HFFc6 (cell line): ENCODE data around the gene NKX2-3. TPM values are rescaled to one million over a fixed set of nuclear protein-coding genes. Genes with fewer than 3 reads are reported as not detected.

ENCODE experiments used
- DNase-seq: peaks from one replicate; pipeline ENCODE4 v3.0.0-alpha.2; 2018
- H3K27ac Mint-ChIP-seq: 2 replicates; pipeline ENCODE4 v1.8.0; 2020; ENCODE audit warnings: mild to moderate bottlenecking, mixed read lengths
- H3K27me3 Mint-ChIP-seq: 2 replicates; pipeline ENCODE4 v1.8.0; 2021; ENCODE audit warnings: mild to moderate bottlenecking, moderate library complexity, mixed read lengths; ENCODE audit not compliant: insufficient read depth
- H3K36me3 Mint-ChIP-seq: 2 replicates; pipeline ENCODE4 v1.8.0; 2021; ENCODE audit warnings: low read depth, mixed read lengths
- H3K4me1 Mint-ChIP-seq: 2 replicates; pipeline ENCODE4 v1.8.0; 2020; ENCODE audit warnings: low read depth, mixed read lengths
- H3K4me3 Mint-ChIP-seq: 2 replicates; pipeline ENCODE4 v1.8.0; 2020; ENCODE audit warnings: mild to moderate bottlenecking, moderate library complexity, mixed read lengths
- H3K9me3 Mint-ChIP-seq: 2 replicates; pipeline ENCODE4 v1.8.0; 2020; ENCODE audit warnings: mild to moderate bottlenecking, mixed read lengths
- long read RNA-seq: library from polyadenylated mRNA; unstranded; transcript quantifications from one replicate; pipeline ENCODE4 v2.0.0, GENCODE V29; 2019
- total RNA-seq, 6 experiments: library from RNA; stranded (reverse); fragmentation: NEBNext Ultra II Directional; extraction: Animal tissue kit (Norgen Biotek cat#: 25700); gene quantifications; 2 replicates in 1 of 6; 3 replicates in 5 of 6; pipeline ENCODE4 v1.2.3, GENCODE V29; 2021
- TF ChIP-seq, protein P1 (sequence below): fragments of 200-600 bp; sonication (generic); IDR thresholded peaks from 2 replicates; pipeline ENCODE4 v1.5.0; 2021; ENCODE audit warnings: antibody characterized with exemption, mild to moderate bottlenecking

NKX2-3 gene
- total RNA-seq, result not detected
- long read RNA-seq, result 0 reads

GRCh38 chr10:99532687-99533495 lies at the start of gene NKX2-3:
NKX2-3 (plus strand) TSS chr10:99532942; CDS start chr10:99533132, 190 bp downstream.
- Mint-ChIP-seq H3K4me1 (peaks cover 27% of the 10 kb centered on the region), H3K27me3 (peaks cover 88% of the 10 kb centered on the region), H3K27ac (no peak within 1 kb of the TSS), H3K9me3 (peaks cover 4% of the 10 kb centered on the region; the same call in 1 of the 2 replicates), H3K36me3 (peaks cover 14% of the 10 kb centered on the region), H3K4me3 (peak within 1 kb of the TSS; percentile 37)
- peak; percentile 33 for DNase-seq
- TF ChIP-seq, protein P1, sequence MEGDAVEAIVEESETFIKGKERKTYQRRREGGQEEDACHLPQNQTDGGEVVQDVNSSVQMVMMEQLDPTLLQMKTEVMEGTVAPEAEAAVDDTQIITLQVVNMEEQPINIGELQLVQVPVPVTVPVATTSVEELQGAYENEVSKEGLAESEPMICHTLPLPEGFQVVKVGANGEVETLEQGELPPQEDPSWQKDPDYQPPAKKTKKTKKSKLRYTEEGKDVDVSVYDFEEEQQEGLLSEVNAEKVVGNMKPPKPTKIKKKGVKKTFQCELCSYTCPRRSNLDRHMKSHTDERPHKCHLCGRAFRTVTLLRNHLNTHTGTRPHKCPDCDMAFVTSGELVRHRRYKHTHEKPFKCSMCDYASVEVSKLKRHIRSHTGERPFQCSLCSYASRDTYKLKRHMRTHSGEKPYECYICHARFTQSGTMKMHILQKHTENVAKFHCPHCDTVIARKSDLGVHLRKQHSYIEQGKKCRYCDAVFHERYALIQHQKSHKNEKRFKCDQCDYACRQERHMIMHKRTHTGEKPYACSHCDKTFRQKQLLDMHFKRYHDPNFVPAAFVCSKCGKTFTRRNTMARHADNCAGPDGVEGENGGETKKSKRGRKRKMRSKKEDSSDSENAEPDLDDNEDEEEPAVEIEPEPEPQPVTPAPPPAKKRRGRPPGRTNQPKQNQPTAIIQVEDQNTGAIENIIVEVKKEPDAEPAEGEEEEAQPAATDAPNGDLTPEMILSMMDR, result no peak

DNA sequence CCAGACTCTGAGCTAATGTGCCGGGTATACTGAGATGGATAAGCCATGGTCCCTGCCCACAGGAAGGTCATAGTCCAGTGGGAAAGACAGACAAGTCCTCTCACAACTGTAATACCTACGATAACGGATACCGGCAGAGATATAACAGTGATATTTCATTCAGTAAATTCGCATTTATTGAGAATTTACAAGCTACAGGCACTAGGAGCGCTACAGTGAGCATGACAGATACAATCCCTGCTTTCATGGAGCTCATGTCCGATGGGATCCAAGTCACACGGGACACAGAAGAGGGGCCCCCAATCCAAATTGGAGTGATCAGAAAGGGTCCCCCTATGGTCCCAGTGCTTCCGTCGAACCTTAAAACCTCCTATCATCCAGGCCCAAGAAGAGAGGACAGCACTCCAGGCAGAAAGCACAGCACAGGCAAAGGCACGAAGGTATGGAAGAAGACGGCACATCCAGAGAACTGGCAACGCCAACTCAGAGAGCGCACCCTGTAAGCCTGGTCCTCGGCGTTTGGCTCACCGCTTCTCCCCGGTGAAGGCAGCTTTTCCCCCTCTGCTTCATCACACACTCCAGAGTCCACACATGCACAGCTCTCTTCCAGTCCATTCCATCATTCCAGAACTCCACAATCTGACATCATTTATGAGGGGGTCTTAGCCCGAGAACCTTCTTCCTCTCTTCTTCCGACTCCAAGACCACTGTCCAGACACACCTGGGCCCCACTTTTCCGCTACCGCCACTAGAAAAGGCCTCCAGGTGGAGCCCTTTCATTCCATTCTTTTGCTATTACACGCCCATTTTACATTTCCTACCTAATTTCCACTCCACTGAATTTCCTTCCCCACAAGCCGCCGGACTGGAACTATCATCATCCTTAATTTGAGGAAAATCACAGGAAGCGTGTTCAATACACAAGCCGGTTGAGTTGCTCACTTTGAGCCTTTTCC lies 47.8 kb upstream of the NKX2-3 start:
- no peaks in the 10 kb centered on the region for H3K9me3 Mint-ChIP-seq
- H3K4me1 Mint-ChIP-seq, result no peaks in the 10 kb centered on the region
- TF ChIP-seq, protein P1, result peak; percentile 35; the same call in 1 of the 2 replicates
- peaks cover 33% of the 10 kb centered on the region for H3K27me3 Mint-ChIP-seq
- no peaks in the 10 kb centered on the region for H3K36me3 Mint-ChIP-seq
- H3K27ac Mint-ChIP-seq, result no peak overlapping the region
- no peak overlapping the region for H3K4me3 Mint-ChIP-seq
- no peak for DNase-seq

GRCh38 chr10:99487125-99487807 lies 45.5 kb upstream of the NKX2-3 start:
- peaks cover 41% of the 10 kb centered on the region for H3K27me3 Mint-ChIP-seq
- DNase-seq, result no peak
- H3K36me3 Mint-ChIP-seq, result no peaks in the 10 kb centered on the region
- no peak overlapping the region for H3K4me3 Mint-ChIP-seq
- H3K9me3 Mint-ChIP-seq, result no peaks in the 10 kb centered on the region
- no peaks in the 10 kb centered on the region for H3K4me1 Mint-ChIP-seq
- TF ChIP-seq, protein P1, result no peak
- no peak overlapping the region for H3K27ac Mint-ChIP-seq

DNA sequence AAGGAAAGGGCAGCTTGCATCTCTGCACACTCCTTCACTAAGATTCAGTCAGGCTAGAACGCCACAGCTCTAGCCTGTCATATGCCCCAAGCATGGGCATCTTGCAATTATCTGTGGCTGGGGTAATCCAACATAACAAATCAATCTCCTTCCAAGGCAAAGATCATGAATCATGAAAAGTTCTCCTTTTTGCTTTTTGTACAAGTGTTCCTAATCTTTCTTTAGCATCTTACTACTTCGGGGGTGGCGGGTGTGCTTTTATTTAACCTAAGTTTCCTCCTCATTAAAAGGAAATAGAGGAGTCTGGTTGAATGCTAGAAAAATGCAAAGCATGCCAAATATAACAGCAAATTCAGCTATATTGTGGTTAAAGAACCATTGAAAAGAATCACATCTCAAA lies 43.5 kb upstream of the NKX2-3 start:
- H3K27ac Mint-ChIP-seq, result no peak overlapping the region
- TF ChIP-seq, protein P1, result no peak
- H3K9me3 Mint-ChIP-seq, result no peaks in the 10 kb centered on the region
- no peak for DNase-seq
- no peak overlapping the region for H3K4me3 Mint-ChIP-seq
- peaks cover 39% of the 10 kb centered on the region for H3K27me3 Mint-ChIP-seq
- H3K36me3 Mint-ChIP-seq, result no peaks in the 10 kb centered on the region
- H3K4me1 Mint-ChIP-seq, result no peaks in the 10 kb centered on the region
